DMS114 treated with DMSO at 0.1 percent for 48 hours (cell line): ENCODE measurements around the gene USP24.
"Not testable (repeated sequence)": the region's sequence is repeated elsewhere in the genome, so short reads cannot be mapped to it uniquely, and the experiment has no call there.

ENCODE experiments used
- DNase-seq: peaks from one replicate; lab custom pipeline; 2025; ENCODE audit not compliant: unreplicated experiment; lab: John Stamatoyannopoulos, UW

USP24 gene

GRCh38 chr1:55124470-55124869, 90.7 kb downstream of the USP24 start:
- no peak for DNase-seq

GRCh38 chr1:55120538-55120937, 94.6 kb downstream of the USP24 start:
- DNase-seq: no peak

GRCh38 chr1:55118651-55119329, 96.4 kb downstream of the USP24 start:
- no peak for DNase-seq

GRCh38 chr1:55117941-55118340, 97.2 kb downstream of the USP24 start:
- no peak for DNase-seq

- not testable (repeated sequence) for DNase-seq
Observed at GRCh38 chr1:55109005-55109404, 106.2 kb downstream of the USP24 start.

- no peak for DNase-seq
Observed at GRCh38 chr1:55107101-55107500, 108.1 kb downstream of the USP24 start.

GRCh38 chr1:55103891-55104290, 111.3 kb downstream of the USP24 start:
- no peak for DNase-seq

- no peak for DNase-seq
Observed at GRCh38 chr1:55095095-55095494, 120.1 kb downstream of the USP24 start.

GRCh38 chr1:55092475-55092874, 122.7 kb downstream of the USP24 start:
- DNase-seq: no peak

- no peak for DNase-seq
Observed at GRCh38 chr1:55089683-55090082, 125.5 kb downstream of the USP24 start.

- DNase-seq: no peak
Observed at GRCh38 chr1:55088413-55088812, 126.8 kb downstream of the USP24 start.

- no peak for DNase-seq
Observed at GRCh38 chr1:55087439-55087838, 127.7 kb downstream of the USP24 start.

GRCh38 chr1:55084257-55084656, 130.9 kb downstream of the USP24 start:
- DNase-seq: no peak

- no peak for DNase-seq
Observed at GRCh38 chr1:55081905-55082296, 133.3 kb downstream of the USP24 start.

- DNase-seq: no peak
Observed at GRCh38 chr1:55081188-55081904, 133.8 kb downstream of the USP24 start.

- no peak for DNase-seq
Observed at GRCh38 chr1:55079651-55080050, 135.5 kb downstream of the USP24 start.

- no peak for DNase-seq
Observed at GRCh38 chr1:55078470-55078869, 136.7 kb downstream of the USP24 start.

GRCh38 chr1:55076356-55076755, 138.8 kb downstream of the USP24 start:
- DNase-seq: no peak

- DNase-seq: no peak
Observed at GRCh38 chr1:55074455-55074854, 140.7 kb downstream of the USP24 start.

- no peak for DNase-seq
Observed at GRCh38 chr1:55073187-55073916, 141.8 kb downstream of the USP24 start.

GRCh38 chr1:55071477-55071876, 143.7 kb downstream of the USP24 start:
- peak; percentile 27 for DNase-seq
